ENCODE results near the gene DCC. TPM values are rescaled to one million over a fixed set of nuclear protein-coding genes. Genes with fewer than 3 reads are reported as not detected.

Gene DCC
- total and polyA plus RNA-seq, 5 donors from 2014 or later, result not detected

DNA sequence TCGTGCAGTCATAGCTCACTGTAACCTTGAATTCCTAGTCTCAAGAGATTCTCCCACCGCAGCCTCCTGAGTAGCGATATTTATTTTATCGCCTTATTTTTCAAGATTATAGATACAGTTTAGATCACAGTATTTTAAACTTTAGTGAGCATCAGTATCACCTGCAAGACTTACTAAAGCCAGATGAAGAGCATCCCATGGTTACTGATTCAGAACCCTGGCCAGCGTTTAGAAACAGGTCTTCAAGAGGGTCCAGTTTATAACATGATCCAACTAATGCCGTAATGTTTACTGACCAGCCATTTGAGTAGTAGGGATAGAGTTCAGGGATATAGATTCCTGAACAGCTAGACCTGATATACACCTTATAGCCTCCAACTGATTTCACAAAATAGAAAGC is 146.1 kb downstream of the DCC start:
- no peak overlapping the region for H3K27ac ChIP-seq (ENCODE audit: insufficient read depth, low read length, poor library complexity, severe bottlenecking)

DNA sequence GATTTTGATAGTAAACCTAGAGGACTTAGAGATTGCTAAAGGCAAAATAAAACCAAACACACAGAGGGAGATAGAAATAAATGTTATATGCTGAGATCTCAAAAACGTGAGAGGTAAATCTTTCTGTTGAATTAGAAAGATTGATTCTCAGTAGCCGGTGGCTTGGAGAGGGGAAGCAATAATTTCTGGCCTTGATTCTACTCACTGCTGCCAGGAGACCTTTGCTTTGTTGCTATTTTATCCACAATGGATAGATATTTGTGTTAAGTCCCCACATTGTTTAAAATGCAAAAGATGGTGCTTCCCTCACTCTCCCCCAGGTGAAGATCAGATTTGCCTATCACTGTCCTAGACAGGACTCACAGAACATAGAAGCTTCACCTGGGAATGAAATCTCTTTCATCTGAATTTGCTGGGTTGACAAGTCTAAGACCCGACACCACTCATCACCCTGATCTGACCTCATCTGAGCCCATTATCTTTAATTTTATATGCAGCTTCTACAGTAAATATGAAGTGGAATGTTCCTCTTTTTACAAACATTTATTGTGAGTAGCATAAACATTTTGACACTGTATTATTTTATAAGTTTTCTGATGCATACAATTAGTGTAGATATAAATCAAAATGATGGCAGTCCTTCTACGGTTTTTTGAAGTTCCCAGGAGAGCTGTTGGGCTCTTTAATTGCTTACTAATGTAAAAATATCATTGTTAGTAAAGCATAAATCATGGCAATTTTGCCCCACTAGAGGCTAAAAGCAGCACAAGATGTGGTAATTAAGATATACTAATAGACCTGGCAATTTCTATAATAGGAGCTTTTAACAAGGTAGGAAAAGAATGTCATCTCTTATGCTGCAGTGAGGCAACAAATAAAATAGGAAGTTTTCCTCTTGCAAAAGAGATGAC is 149.7 kb downstream of the DCC start:
- Histone ChIP-seq H3K27ac (ENCODE audit: insufficient read depth, low read length, poor library complexity, severe bottlenecking) (no peak overlapping the region), H3K4me1 (ENCODE audit: control insufficient read depth, insufficient read depth, low read length, poor library complexity, severe bottlenecking) (no peaks in the 10 kb centered on the region), H3K36me3 (ENCODE audit: control insufficient read depth, insufficient read depth, low read length) (no peaks in the 10 kb centered on the region), H3K27me3 (ENCODE audit: control insufficient read depth, insufficient read depth, low read length) (no peaks in the 10 kb centered on the region), H3K9me3 (ENCODE audit: control insufficient read depth in 2 of 2, low read length in 2 of 2) (peaks cover 7 to 16% of the 10 kb centered on the region in 2 experiments), H3K4me3 (ENCODE audit: low read depth, low read length) (no peak overlapping the region)
- no peak for DNase-seq
- Mint-ChIP-seq H3K4me3 (no peak overlapping the region), H3K4me1 (no peaks in the 10 kb centered on the region), H3K9me3 (peaks cover 0 to 16% (median 8%) of the 10 kb centered on the region in 7 donors), H3K27ac (no peak overlapping the region), H3K36me3 (no peaks in the 10 kb centered on the region), H3K27me3 (no peaks in the 10 kb centered on the region)
- no peak for ATAC-seq (ENCODE audit: low read depth in 2 of 2)

More for the DNA sequence above, 146.1 kb downstream of the DCC start:
- H3K36me3 Mint-ChIP-seq, result no peaks in the 10 kb centered on the region
- no peak overlapping the region for H3K4me3 ChIP-seq (ENCODE audit: low read depth, low read length)
- peaks cover 0 to 10% (median 4%) of the 10 kb centered on the region in 7 donors for H3K9me3 Mint-ChIP-seq
- H3K27me3 Mint-ChIP-seq, result no peaks in the 10 kb centered on the region
- DNase-seq (no peak), ATAC-seq (ENCODE audit: low read depth in 2 of 2) (no peak)
- no peak overlapping the region for H3K27ac Mint-ChIP-seq
- H3K4me3 Mint-ChIP-seq, result no peak overlapping the region
- no peaks in the 10 kb centered on the region for H3K4me1 ChIP-seq (ENCODE audit: control insufficient read depth, insufficient read depth, low read length, poor library complexity, severe bottlenecking)
- H3K36me3 ChIP-seq (ENCODE audit: control insufficient read depth, insufficient read depth, low read length), result no peaks in the 10 kb centered on the region
- no peaks in the 10 kb centered on the region for H3K27me3 ChIP-seq (ENCODE audit: control insufficient read depth, insufficient read depth, low read length)
- no peaks in the 10 kb centered on the region for H3K9me3 ChIP-seq (ENCODE audit: control insufficient read depth in 2 of 2, low read length in 2 of 2)
- H3K4me1 Mint-ChIP-seq, result no peaks in the 10 kb centered on the region

DNA sequence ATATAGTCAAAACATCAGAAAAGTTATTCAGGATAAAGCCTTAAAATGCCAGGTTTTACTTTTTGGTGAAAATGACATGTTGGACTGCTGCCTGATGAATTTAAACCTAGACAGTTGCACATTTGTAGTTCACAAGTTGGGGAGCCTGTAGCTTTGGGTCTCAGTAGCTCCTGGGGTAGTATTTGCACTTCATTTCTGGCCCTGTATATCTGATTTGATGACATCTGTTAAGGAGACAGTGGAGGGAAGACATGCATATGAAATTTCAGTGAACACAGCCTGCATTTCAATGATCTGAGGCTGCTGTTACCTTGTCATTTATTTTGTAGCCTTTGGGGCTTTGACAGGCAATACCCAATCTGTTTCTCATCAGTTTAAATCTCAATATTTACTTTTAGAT is 156.4 kb downstream of the DCC start:
- Mint-ChIP-seq H3K4me3 (no peak overlapping the region), H3K9me3 (peaks cover 0 to 15% (median 7%) of the 10 kb centered on the region in 7 donors), H3K36me3 (no peaks in the 10 kb centered on the region), H3K27me3 (no peaks in the 10 kb centered on the region), H3K4me1 (no peaks in the 10 kb centered on the region), H3K27ac (no peak overlapping the region)
- Histone ChIP-seq H3K4me1 (ENCODE audit: control insufficient read depth, insufficient read depth, low read length, poor library complexity, severe bottlenecking) (no peaks in the 10 kb centered on the region), H3K27me3 (ENCODE audit: control insufficient read depth, insufficient read depth, low read length) (no peaks in the 10 kb centered on the region), H3K27ac (ENCODE audit: insufficient read depth, low read length, poor library complexity, severe bottlenecking) (no peak overlapping the region), H3K4me3 (ENCODE audit: low read depth, low read length) (no peak overlapping the region), H3K36me3 (ENCODE audit: control insufficient read depth, insufficient read depth, low read length) (no peaks in the 10 kb centered on the region), H3K9me3 (ENCODE audit: control insufficient read depth in 2 of 2, low read length in 2 of 2) (peaks cover 11 to 16% of the 10 kb centered on the region in 2 experiments)
- no peak for ATAC-seq (ENCODE audit: low read depth in 2 of 2)
- no peak for DNase-seq

DNA sequence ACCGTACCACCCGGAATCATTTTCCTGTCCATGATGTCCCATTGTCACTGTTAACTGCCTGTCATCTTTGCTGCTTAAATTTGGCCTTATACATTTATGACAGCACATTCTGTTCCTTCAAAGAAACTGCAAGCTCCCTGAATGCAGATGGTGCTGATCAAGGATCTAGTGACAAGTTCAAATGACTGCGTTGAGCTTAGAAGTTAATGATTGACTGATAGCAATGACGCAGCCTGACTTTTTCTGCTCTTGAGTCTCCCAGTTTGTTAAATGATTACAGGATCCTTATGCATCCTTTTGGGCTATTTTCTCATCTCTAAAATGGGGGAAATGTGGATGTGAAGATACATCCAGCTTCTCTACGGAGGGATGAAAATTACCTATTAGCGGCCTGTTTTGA is 159.0 kb downstream of the DCC start:
- no peaks in the 10 kb centered on the region for H3K36me3 Mint-ChIP-seq
- no peak overlapping the region for H3K4me3 Mint-ChIP-seq
- no peaks in the 10 kb centered on the region for H3K4me1 ChIP-seq (ENCODE audit: control insufficient read depth, insufficient read depth, low read length, poor library complexity, severe bottlenecking)
- no peak overlapping the region for H3K27ac Mint-ChIP-seq
- no peaks in the 10 kb centered on the region for H3K27me3 ChIP-seq (ENCODE audit: control insufficient read depth, insufficient read depth, low read length)
- no peak for DNase-seq
- no peaks in the 10 kb centered on the region for H3K27me3 Mint-ChIP-seq
- no peak overlapping the region for H3K4me3 ChIP-seq (ENCODE audit: low read depth, low read length)
- H3K9me3 Mint-ChIP-seq, result peaks cover 2 to 9% (median 4%) of the 10 kb centered on the region in 7 donors
- no peaks in the 10 kb centered on the region for H3K4me1 Mint-ChIP-seq
- no peak for ATAC-seq (ENCODE audit: low read depth in 2 of 2)
- no peaks in the 10 kb centered on the region for H3K36me3 ChIP-seq (ENCODE audit: control insufficient read depth, insufficient read depth, low read length)
- peaks cover 3% of the 10 kb centered on the region in 2 experiments for H3K9me3 ChIP-seq (ENCODE audit: control insufficient read depth in 2 of 2, low read length in 2 of 2)
- no peak overlapping the region for H3K27ac ChIP-seq (ENCODE audit: insufficient read depth, low read length, poor library complexity, severe bottlenecking)

DNA sequence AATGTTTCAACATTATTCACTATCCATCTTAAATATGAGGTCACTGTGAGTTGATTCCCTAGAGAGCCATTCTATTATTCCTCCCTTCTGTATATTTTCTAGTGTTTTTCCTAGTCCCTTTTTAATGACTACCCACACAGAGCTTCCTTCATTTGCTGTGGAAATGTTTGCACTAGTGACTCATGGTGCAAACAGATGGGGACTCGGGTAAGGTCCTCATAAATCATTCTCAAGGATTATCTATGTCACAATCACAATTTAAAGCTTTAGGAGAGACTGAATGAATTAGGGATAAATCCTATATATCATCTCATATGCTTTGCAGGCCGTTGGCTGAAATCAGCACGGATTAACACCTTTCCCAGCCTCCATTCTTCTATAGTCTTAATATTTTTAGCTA is 159.6 kb downstream of the DCC start:
- no peaks in the 10 kb centered on the region for H3K4me1 ChIP-seq (ENCODE audit: control insufficient read depth, insufficient read depth, low read length, poor library complexity, severe bottlenecking)
- DNase-seq, result no peak
- no peaks in the 10 kb centered on the region for H3K27me3 ChIP-seq (ENCODE audit: control insufficient read depth, insufficient read depth, low read length)
- H3K4me3 ChIP-seq (ENCODE audit: low read depth, low read length), result no peak overlapping the region
- Mint-ChIP-seq H3K27me3 (no peaks in the 10 kb centered on the region), H3K9me3 (peaks cover 0 to 7% (median 3%) of the 10 kb centered on the region in 7 donors), H3K4me3 (no peak overlapping the region), H3K4me1 (no peaks in the 10 kb centered on the region), H3K27ac (no peak overlapping the region), H3K36me3 (no peaks in the 10 kb centered on the region)
- H3K27ac ChIP-seq (ENCODE audit: insufficient read depth, low read length, poor library complexity, severe bottlenecking), result no peak overlapping the region
- ATAC-seq (ENCODE audit: low read depth in 2 of 2), result no peak
- H3K9me3 ChIP-seq (ENCODE audit: control insufficient read depth in 2 of 2, low read length in 2 of 2), result peaks cover 0 to 3% of the 10 kb centered on the region in 2 experiments
- no peaks in the 10 kb centered on the region for H3K36me3 ChIP-seq (ENCODE audit: control insufficient read depth, insufficient read depth, low read length)

DNA sequence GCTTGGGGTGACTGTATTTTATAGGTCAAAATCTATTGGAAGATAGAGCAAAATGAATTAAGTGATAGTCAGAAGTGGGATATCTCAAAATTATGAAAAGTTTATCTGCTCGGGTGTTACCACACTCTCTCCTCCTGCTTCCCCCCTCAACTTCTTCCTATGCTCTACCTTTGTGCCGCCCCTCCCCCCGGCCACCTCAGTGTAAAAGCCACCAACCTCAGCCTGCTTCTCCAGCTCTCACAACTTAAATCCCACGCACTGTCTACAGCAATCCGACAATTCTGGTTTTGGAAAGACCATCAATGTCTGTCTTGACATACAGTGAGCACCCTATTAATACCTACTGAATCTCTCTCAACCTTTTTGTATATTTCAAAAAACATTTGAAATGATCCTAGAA is 164.6 kb downstream of the DCC start:
- Histone ChIP-seq H3K4me3 (ENCODE audit: low read depth, low read length) (no peak overlapping the region), H3K27me3 (ENCODE audit: control insufficient read depth, insufficient read depth, low read length) (no peaks in the 10 kb centered on the region), H3K36me3 (ENCODE audit: control insufficient read depth, insufficient read depth, low read length) (no peaks in the 10 kb centered on the region), H3K4me1 (ENCODE audit: control insufficient read depth, insufficient read depth, low read length, poor library complexity, severe bottlenecking) (no peaks in the 10 kb centered on the region), H3K27ac (ENCODE audit: insufficient read depth, low read length, poor library complexity, severe bottlenecking) (no peak overlapping the region), H3K9me3 (ENCODE audit: control insufficient read depth in 2 of 2, low read length in 2 of 2) (no peaks in the 10 kb centered on the region)
- ATAC-seq (ENCODE audit: low read depth in 2 of 2), result no peak
- Mint-ChIP-seq H3K36me3 (no peaks in the 10 kb centered on the region), H3K4me1 (no peaks in the 10 kb centered on the region), H3K27ac (no peak overlapping the region), H3K27me3 (no peaks in the 10 kb centered on the region), H3K9me3 (peaks cover 0 to 5% (median 0%) of the 10 kb centered on the region in 7 donors), H3K4me3 (no peak overlapping the region)
- no peak for DNase-seq

DNA sequence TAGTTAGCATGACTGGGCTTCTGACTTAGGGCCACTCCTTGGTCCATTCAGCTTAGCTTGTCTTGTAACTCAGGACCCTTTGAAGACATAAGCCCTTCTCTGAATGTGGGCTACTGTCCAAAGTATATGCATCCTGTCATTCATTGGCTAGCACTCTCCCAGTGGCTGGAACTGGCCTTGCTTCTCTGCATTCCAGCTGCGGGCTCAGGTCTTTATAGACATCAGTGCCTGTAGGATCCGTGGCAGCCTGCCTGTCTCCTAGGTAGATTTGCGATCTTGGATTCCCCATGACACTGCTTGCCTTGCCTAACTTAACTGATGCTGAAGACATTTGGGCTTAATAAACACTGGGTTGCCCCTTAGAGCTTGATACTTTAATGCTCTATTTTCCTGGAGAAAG is 170.1 kb downstream of the DCC start:
- H3K27me3 Mint-ChIP-seq, result no peaks in the 10 kb centered on the region
- H3K4me3 ChIP-seq (ENCODE audit: low read depth, low read length), result no peak overlapping the region
- H3K27ac Mint-ChIP-seq, result no peak overlapping the region
- no peaks in the 10 kb centered on the region for H3K4me1 ChIP-seq (ENCODE audit: control insufficient read depth, insufficient read depth, low read length, poor library complexity, severe bottlenecking)
- no peaks in the 10 kb centered on the region for H3K9me3 ChIP-seq (ENCODE audit: control insufficient read depth in 2 of 2, low read length in 2 of 2)
- no peaks in the 10 kb centered on the region for H3K4me1 Mint-ChIP-seq
- H3K9me3 Mint-ChIP-seq, result peaks cover 0 to 7% (median 1%) of the 10 kb centered on the region in 7 donors
- ATAC-seq (ENCODE audit: low read depth in 2 of 2) (no peak), DNase-seq (no peak)
- no peaks in the 10 kb centered on the region for H3K36me3 Mint-ChIP-seq
- no peak overlapping the region for H3K4me3 Mint-ChIP-seq
- H3K36me3 ChIP-seq (ENCODE audit: control insufficient read depth, insufficient read depth, low read length), result no peaks in the 10 kb centered on the region
- no peaks in the 10 kb centered on the region for H3K27me3 ChIP-seq (ENCODE audit: control insufficient read depth, insufficient read depth, low read length)
- no peak overlapping the region for H3K27ac ChIP-seq (ENCODE audit: insufficient read depth, low read length, poor library complexity, severe bottlenecking)

DNA sequence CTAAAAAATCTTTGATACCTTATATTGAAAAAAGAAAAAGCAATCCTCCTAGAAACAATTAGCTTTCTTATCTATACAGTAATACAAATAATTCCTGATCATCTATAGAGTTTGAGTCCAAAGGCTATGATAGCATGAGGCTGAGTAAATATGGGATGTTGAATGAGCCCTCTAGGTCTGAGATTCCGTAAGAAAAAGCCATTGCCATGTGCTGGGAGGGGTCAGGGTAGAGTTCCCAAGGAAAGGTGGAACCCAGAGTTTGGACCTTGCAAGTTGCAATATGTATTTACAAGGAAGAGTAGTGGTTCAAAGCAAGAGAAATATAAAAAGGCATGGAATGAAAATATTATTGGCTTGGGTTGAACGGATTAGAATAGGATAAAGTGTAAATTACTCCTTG is 178.1 kb downstream of the DCC start:
- no peaks in the 10 kb centered on the region for H3K36me3 ChIP-seq (ENCODE audit: control insufficient read depth, insufficient read depth, low read length)
- no peaks in the 10 kb centered on the region for H3K27me3 ChIP-seq (ENCODE audit: control insufficient read depth, insufficient read depth, low read length)
- ATAC-seq (ENCODE audit: low read depth in 2 of 2) (no peak), DNase-seq (no peak)
- no peaks in the 10 kb centered on the region for H3K4me1 ChIP-seq (ENCODE audit: control insufficient read depth, insufficient read depth, low read length, poor library complexity, severe bottlenecking)
- no peaks in the 10 kb centered on the region for H3K27me3 Mint-ChIP-seq
- H3K36me3 Mint-ChIP-seq, result no peaks in the 10 kb centered on the region
- no peak overlapping the region for H3K27ac Mint-ChIP-seq
- H3K9me3 ChIP-seq (ENCODE audit: control insufficient read depth in 2 of 2, low read length in 2 of 2), result no peaks in the 10 kb centered on the region
- no peak overlapping the region for H3K27ac ChIP-seq (ENCODE audit: insufficient read depth, low read length, poor library complexity, severe bottlenecking)
- H3K4me3 Mint-ChIP-seq, result no peak overlapping the region
- H3K4me3 ChIP-seq (ENCODE audit: low read depth, low read length), result no peak overlapping the region
- no peaks in the 10 kb centered on the region for H3K4me1 Mint-ChIP-seq
- H3K9me3 Mint-ChIP-seq, result peaks cover 0 to 8% (median 4%) of the 10 kb centered on the region in 7 donors
